GM19238 (cell line): Measurements from ENCODE around the gene CMPK1.

Experiments
- DNase-seq: peaks from one replicate; pipeline ENCODE4 v3.0.0; 2011; ENCODE audit warnings: low spot score; ENCODE audit not compliant: insufficient read length

Gene CMPK1

DNA sequence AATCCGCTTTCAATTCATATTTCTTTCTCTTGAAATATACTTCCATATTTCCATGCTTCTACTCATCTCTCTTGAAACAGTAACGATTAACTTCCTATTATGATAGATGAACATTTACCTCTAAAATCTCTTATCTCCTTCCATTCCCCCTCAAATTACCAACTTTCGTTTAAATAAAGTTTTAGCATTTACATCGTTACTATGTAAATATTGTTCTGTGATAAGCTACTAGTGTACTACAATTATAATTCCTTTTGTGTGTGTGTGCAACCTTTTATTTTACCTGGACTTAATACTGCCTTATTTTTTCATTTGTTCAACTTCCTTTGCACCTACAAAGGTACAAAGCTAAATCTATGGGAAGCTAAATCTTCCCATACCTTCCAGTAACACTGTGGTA lies 87.0 kb downstream of the CMPK1 start:
- DNase-seq: no peak

DNA sequence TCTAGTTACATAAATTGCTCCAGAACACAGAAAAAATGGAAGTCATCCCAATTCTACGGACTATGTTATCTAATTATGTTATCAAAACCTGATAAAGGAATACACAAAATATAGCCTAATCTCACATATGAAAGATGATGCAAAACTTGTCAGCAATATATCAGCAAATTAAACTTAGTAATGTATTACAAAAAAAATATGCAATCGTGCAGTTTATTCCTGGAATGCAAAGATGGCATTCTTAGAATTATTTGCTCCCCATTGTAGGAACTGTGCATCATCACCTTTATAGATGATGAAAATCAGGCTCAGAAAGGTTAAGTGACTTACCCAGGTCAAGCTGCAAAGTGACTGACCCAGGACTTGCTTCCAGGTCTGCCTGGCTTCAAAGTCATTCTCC lies 90.3 kb downstream of the CMPK1 start:
- DNase-seq: no peak

- no peak for DNase-seq
Measured at GRCh38 chr1:47424336-47424982, 90.9 kb downstream of the CMPK1 start.
